Effector CD8-positive, alpha-beta T cell (primary cell): Measurements from ENCODE around the gene SGMS2.

ENCODE experiments used
- DNase-seq: peaks from one replicate; lab custom pipeline; 2025; lab: John Stamatoyannopoulos, UW
- total RNA-seq, 4 experiments: gene quantifications; one replicate each; lab custom pipeline; 2026; lab: John Stamatoyannopoulos, UW

Gene SGMS2
- total RNA-seq = 0 to 0.91 (median 0.09) reads per million in 4 experiments

DNA sequence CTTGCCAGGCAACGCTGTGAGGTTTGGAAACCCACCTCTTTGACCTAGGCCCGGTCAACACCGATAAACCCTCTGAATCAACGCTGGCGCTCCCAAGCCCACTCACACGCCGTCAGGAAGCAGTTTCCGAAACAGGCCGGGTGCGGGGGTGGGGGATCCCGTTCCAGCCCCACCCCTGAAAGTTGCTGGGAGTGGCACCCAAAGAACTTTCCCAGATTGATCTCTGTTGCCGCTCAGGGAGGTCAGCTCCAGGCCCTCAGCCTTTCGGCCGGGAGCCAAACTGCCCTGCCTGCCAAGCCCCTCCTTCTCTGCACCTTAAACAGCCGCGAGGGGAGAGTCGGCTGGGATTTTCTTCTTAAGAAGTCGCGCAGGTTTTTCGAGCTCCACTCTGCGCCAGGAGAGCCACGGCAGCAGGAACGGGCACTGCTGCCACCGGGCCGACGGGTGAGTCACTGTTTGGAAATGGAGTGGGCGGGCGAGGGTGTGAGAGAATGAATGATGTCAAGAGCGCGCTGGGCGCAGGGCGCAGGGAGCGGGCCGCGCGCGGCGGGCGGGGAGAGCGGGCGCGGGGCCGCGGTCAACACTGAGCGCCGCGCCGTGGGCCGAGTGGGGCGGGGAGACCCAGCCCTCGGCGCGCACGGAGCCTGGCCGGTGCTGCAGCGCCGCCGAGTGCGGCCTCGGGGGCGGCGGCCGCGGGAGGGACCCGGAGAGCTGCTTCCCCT lies at the start of gene SGMS2:
TSS of gene SGMS2 (plus strand) at position 583 of the 722 bp plus-strand sequence. CDS start 70,622 bp downstream, outside the sequence.
- no peak for DNase-seq

DNA sequence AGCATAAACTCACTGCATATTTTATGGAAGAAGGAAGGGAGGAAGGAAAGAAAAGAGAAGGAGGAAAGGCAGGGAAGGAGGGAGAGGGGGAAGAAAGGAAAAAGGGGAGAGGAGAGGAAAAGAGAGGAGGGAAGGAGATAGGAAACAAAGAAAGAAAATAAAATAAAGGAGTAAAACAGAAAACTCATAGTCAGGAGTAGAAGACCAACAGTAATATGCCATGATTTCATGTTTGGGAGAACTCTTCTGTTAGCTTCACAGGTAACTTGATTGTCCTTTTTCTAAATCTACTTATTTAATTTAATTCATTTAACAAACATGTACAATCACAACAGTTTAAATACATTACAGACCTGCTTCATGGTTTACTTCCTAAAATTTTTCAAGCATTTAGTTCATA lies 46.8 kb upstream of the SGMS2 start:
- DNase-seq = no peak

- no peak for DNase-seq
These were observed 45.8 kb upstream of the SGMS2 start for GRCh38 chr4:107778784-107779530.

DNA sequence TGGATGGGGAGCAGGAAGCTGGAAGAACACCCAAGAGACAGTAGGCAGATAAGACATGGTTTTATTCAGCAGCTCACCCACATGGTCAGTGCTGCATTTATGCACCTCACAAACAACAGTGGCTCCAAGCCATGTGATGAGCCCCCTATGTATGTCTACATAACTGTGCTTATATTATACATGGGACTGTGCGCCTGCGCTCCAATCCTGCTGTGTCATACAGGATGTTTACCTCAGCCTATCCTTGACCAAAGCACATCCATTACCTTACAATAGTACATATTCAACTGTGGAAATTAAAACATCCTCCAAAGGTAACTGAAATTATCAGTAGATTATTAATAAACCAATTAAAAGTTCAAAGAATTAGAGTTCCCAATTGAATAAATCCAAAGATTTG lies 44.1 kb upstream of the SGMS2 start:
- no peak for DNase-seq

GRCh38 chr4:107791902-107792301 lies 32.8 kb upstream of the SGMS2 start:
- no peak for DNase-seq

GRCh38 chr4:107792711-107793110 lies 32.0 kb upstream of the SGMS2 start:
- no peak for DNase-seq

- DNase-seq = no peak
These were observed 30.7 kb upstream of the SGMS2 start for GRCh38 chr4:107793996-107794395.

GRCh38 chr4:107799669-107800450 lies 24.9 kb upstream of the SGMS2 start:
- no peak for DNase-seq

GRCh38 chr4:107800706-107801105 lies 24.0 kb upstream of the SGMS2 start:
- DNase-seq = no peak

GRCh38 chr4:107801766-107802211 lies 22.9 kb upstream of the SGMS2 start:
- DNase-seq = no peak

GRCh38 chr4:107804956-107805355 lies 19.8 kb upstream of the SGMS2 start:
- DNase-seq = no peak

DNA sequence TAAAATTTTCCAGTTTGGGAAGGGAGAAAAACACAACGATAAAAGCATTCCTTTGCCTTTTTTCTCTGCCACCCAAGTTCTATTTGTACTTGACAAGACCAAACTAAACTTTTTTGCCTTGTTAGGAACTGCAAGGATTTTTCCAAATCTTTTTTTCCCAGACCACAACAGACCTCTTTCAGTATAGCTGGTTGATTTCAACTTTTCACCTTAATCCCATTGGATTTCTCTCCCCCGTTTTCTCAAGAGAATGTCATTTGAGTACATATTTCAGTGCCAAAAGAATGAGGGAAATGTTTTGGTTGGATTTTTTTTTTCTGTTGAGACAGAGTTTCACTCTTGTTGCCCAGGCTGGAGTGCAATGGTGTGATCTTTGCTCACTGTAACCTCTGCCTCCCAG lies 18.5 kb upstream of the SGMS2 start:
- DNase-seq = no peak

DNA sequence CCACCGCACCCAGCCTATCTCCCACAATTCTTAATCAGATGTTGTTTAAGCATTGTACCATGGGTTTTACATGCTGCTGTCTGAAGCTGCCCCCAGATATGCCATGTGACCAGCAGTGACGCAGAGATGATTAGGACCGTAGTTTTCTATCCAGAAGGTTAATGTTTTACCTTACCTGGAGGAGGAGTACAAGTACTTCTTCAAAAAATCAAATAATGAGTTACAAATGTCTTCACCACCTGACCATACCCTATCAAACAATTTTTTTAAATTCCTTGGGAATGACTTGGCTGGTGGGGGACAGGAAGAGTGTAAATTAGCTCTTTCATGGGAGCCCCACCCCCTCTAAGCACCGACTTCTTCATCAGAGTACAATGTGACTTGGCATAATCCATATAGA lies 16.2 kb upstream of the SGMS2 start:
- DNase-seq = no peak

- no peak for DNase-seq
These were observed 15.5 kb upstream of the SGMS2 start for GRCh38 chr4:107809210-107809609.

- DNase-seq = no peak
These were observed 10.0 kb upstream of the SGMS2 start for GRCh38 chr4:107814758-107815157.

DNA sequence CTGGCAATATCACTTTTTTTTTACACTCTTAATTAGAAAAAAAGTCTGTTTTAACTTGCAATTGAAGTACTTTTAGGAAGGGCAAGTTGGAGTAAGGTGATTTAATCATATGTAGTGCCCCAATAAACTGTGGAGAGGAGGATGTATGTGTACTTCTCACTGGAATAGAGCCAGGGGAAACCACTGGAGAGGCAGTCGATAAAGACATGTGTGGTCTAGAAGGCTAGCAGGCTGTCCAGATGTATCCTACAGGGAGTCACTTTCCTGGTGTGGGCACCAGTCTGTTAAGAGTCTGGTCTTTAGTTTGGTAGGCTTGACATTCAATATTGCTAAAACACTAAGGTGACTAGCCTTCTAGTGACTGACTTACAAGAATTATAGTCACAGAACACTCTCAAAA lies 9.6 kb upstream of the SGMS2 start:
- DNase-seq = no peak

- no peak for DNase-seq
These were observed 6.3 kb upstream of the SGMS2 start for GRCh38 chr4:107818301-107818910.

GRCh38 chr4:107823870-107824349 lies 822 bp upstream of the SGMS2 start:
- no peak for DNase-seq

GRCh38 chr4:107825072-107825824 lies 516 bp downstream of the SGMS2 start:
- no peak for DNase-seq

GRCh38 chr4:107826421-107826980 lies 1.8 kb downstream of the SGMS2 start:
- DNase-seq = no peak
